Stimulated activated CD8-positive, alpha-beta memory T cell treated with anti-CD3 and anti-CD28 coated beads, Interleukin-12 subunit alpha, Interleukin-12 subunit beta, amount 100 ng/mL, for 24 hours (primary cell): ENCODE data around the gene BEX3.

ENCODE experiments used
- DNase-seq: peaks from one replicate; pipeline ENCODE4 v3.0.0-alpha.2; 2020; ENCODE audit errors: extremely low read depth

Gene BEX3

DNA sequence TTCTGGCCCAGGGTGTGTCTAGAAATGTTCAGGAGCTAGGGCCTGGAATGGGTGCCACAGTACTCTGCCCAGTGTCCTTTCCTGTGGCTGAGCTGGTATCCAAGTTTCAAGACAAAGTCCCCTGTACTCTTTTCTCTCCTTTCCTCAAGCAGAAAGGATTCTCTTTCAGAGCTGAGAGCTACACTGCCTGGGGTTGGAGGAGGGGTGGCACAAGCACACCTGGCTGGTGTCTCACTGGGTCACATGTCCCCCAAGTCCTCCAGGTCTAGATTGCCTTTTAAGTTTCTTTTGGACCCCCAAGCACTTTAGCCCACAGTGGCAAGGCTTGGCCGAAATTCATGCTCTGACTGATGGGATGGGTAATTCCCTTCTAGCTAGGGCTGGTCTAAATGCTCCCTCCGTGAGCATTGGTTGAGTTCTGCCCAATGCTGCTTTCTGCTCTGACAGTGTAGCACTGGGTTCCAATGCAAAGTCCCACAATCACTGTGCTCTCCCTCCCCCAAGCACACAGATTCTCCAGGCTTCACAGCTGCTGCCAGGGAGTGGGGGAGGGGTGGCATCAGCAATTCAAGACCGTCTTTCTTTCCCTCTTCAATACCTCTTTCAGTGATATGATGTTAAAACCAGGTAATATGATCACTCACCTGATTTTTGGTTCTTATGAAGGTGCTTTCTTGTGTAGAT lies 47.8 kb downstream of the BEX3 start:
- DNase-seq = no peak
